MM.1S (cell line): ENCODE results near the gene APPL1.

Experiments used
- CTCF ChIP-seq: fragments of 300-600 bp; sonication (generic); IDR thresholded peaks from 2 replicates; pipeline ENCODE4 v1.5.1; 2016; ENCODE audit warnings: antibody characterized with exemption, low read length, mixed read lengths
- EZH2 ChIP-seq: fragments of 300-600 bp; sonication (generic); optimal IDR thresholded peaks from 2 replicates; pipeline ENCODE3; 2017; ENCODE audit warnings: low read depth, mild to moderate bottlenecking, antibody characterized with exemption, low read length, mixed read lengths
- EZH2phosphoT487 ChIP-seq: fragments of 300-600 bp; sonication (generic); IDR thresholded peaks from 2 replicates; pipeline ENCODE4 v1.6.1; 2018; ENCODE audit warnings: antibody characterized with exemption, low read length

GRCh38 chr3:57281715-57282114, 54.2 kb downstream of the APPL1 start:
- TF ChIP-seq EZH2 = no peak
- no peak for TF ChIP-seq CTCF
- TF ChIP-seq EZH2phosphoT487 = no peak
